ENCODE measurements around the gene NOTCH4.

DNA sequence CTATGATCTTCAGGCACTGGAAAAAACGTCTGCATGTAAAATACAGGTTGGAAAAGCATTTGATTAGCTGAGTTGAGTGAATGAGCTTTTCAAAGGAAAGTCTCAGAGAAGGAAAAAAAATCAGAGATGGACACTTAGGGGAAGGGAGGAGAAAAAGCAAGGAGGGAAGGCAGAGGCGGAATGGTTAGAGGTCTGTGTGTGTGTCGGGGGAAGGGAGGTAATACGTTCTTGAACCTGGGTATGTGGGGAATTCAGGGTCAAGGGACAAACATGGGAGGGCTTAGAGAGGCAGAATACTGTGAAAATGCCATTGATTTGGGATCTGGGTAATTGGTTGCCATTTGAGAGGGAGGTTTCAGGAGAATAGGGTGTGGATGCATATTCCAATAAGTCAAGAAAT, 77.2 kb downstream of the NOTCH4 start:
- TF ChIP-seq, protein P1, sequence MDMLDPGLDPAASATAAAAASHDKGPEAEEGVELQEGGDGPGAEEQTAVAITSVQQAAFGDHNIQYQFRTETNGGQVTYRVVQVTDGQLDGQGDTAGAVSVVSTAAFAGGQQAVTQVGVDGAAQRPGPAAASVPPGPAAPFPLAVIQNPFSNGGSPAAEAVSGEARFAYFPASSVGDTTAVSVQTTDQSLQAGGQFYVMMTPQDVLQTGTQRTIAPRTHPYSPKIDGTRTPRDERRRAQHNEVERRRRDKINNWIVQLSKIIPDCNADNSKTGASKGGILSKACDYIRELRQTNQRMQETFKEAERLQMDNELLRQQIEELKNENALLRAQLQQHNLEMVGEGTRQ (IDR thresholded peaks at IDR 0.05; ENCODE audit: low read depth, low read length): no peak
- TF ChIP-seq, protein P2, sequence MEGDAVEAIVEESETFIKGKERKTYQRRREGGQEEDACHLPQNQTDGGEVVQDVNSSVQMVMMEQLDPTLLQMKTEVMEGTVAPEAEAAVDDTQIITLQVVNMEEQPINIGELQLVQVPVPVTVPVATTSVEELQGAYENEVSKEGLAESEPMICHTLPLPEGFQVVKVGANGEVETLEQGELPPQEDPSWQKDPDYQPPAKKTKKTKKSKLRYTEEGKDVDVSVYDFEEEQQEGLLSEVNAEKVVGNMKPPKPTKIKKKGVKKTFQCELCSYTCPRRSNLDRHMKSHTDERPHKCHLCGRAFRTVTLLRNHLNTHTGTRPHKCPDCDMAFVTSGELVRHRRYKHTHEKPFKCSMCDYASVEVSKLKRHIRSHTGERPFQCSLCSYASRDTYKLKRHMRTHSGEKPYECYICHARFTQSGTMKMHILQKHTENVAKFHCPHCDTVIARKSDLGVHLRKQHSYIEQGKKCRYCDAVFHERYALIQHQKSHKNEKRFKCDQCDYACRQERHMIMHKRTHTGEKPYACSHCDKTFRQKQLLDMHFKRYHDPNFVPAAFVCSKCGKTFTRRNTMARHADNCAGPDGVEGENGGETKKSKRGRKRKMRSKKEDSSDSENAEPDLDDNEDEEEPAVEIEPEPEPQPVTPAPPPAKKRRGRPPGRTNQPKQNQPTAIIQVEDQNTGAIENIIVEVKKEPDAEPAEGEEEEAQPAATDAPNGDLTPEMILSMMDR (conservative IDR thresholded peaks at IDR 0.05; ENCODE audit: low read depth, low read length): no peak
- no peak for TF ChIP-seq RAD21 (IDR thresholded peaks at IDR 0.05; ENCODE audit: low read length)
